DMS 273 (cell line): ENCODE results near the gene ONECUT3.
"Not testable (repeated sequence)": the region's sequence is repeated elsewhere in the genome, so short reads cannot be mapped to it uniquely, and the experiment has no call there.

ENCODE experiments used
- DNase-seq: peaks from one replicate; lab custom pipeline; 2025; ENCODE audit not compliant: unreplicated experiment; lab: John Stamatoyannopoulos, UW

ONECUT3 gene

GRCh38 chr19:1790054-1790792, 36.9 kb downstream of the ONECUT3 start:
- no peak for DNase-seq

GRCh38 chr19:1791879-1792278, 38.6 kb downstream of the ONECUT3 start:
- DNase-seq, result no peak

- peak; percentile 58 for DNase-seq
These were observed 41.3 kb downstream of the ONECUT3 start for GRCh38 chr19:1794424-1795172.

GRCh38 chr19:1796395-1797142, 43.3 kb downstream of the ONECUT3 start:
- no peak for DNase-seq

GRCh38 chr19:1797313-1797712, 44.0 kb downstream of the ONECUT3 start:
- DNase-seq, result not testable (repeated sequence)

GRCh38 chr19:1799695-1800342, 46.5 kb downstream of the ONECUT3 start:
- DNase-seq, result peak; percentile 90

- no peak for DNase-seq
These were observed 51.6 kb downstream of the ONECUT3 start for GRCh38 chr19:1804858-1805257.

- DNase-seq, result no peak
These were observed 52.3 kb downstream of the ONECUT3 start for GRCh38 chr19:1805401-1806183.

GRCh38 chr19:1806184-1807029, 53.1 kb downstream of the ONECUT3 start:
- DNase-seq, result no peak

GRCh38 chr19:1807030-1807694, 53.9 kb downstream of the ONECUT3 start:
- no peak for DNase-seq

- no peak for DNase-seq
These were observed 54.5 kb downstream of the ONECUT3 start for GRCh38 chr19:1807695-1808394.

- DNase-seq, result no peak
These were observed 55.1 kb downstream of the ONECUT3 start for GRCh38 chr19:1808395-1808731.

GRCh38 chr19:1809678-1810077, 56.4 kb downstream of the ONECUT3 start:
- DNase-seq, result no peak

- no peak for DNase-seq
These were observed 57.3 kb downstream of the ONECUT3 start for GRCh38 chr19:1810439-1811160.

GRCh38 chr19:1811472-1811894, 58.2 kb downstream of the ONECUT3 start:
- DNase-seq, result peak; percentile 45

- no peak for DNase-seq
These were observed 58.7 kb downstream of the ONECUT3 start, which contains the start of gene ATP8B3 for GRCh38 chr19:1811942-1812425. ATP8B3 (minus strand) TSS chr19:1812276; CDS start chr19:1811736, 540 bp downstream.

- DNase-seq, result peak; percentile 94
These were observed 59.3 kb downstream of the ONECUT3 start for GRCh38 chr19:1812426-1813191.
